ENCODE measurements around the gene SCN2B.
A peak's percentile ranks its signal among the peaks of the same experiment; 100 is the strongest.

Gene SCN2B

GRCh38 chr11:118152552-118153471 lies 23.6 kb downstream of the SCN2B start, which contains the start of gene SCN4B:
Gene SCN4B (minus strand): TSS chr11:118152823. CDS start chr11:118152673, 150 bp downstream.
- no peak for DNase-seq

DNA sequence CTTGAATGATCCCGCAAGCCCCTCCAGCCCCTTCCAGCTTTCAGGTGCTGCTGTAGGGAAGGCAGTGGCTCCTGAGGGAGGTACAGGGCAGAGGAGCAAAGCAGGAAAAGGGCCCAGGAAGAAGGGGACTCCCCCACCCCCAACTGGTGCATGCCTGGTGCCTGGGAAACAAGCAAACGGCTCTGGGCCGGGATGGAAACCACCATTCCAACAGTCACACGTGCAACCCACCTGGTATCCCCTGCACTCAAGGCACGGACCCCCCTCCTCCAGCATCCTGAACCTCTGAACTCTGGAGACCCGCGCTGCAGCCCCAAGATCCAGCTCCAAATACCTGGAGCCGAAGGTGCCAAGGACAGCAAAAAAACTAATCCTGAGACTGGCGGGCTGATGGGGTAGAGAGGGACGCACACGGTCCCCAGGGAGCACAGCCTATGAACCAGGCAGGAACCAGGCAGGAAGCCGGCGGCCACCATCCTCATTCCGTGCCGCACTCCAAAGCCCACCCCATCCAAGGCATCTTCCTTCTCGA lies 24.4 kb downstream of the SCN2B start:
- no peak for DNase-seq

GRCh38 chr11:118151431-118151830 lies 25.0 kb downstream of the SCN2B start:
- DNase-seq = no peak

DNA sequence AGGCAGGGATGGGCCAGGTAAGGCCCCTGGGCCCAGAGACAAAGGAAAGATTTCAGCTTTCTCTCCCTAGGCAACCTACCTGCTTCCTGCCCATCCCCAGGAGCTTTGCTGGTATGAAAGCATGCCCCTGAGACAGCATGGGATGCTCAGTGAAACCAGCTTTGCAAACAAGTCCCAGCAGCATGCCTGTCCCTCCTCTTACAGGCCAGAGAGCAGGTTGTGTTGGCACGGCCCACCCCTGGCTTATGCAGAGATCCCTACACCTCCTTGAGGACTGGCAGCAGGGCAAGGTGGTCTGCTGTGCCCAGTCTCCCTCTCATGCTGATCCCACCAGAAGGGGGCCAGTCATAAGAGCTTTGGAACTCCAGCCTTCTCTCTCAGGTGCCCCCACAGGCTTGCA lies 26.9 kb downstream of the SCN2B start:
- DNase-seq = no peak

DNA sequence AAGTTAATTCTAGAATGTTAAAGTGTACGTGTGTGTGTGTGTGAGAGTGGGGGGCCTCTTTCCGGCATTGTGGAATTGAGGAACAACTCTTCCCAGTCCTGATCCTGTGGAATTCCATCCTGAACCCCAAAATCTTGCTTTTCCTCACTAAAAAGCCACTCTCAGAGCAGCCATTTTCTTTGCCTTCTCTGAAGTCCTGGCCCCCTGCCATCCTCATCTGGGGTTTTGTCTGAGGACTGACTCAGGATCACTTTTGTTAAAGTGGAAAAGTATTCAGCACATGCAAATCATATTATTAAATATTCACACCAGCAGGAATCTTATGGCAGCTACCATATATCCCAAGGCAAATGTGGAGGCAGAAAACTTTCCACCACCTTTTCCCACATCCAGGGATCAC lies 27.6 kb downstream of the SCN2B start:
- DNase-seq = no peak

- no peak for DNase-seq
Measured at GRCh38 chr11:118148240-118148639, 28.2 kb downstream of the SCN2B start.

GRCh38 chr11:118147502-118147901 lies 28.9 kb downstream of the SCN2B start:
- no peak for DNase-seq

DNA sequence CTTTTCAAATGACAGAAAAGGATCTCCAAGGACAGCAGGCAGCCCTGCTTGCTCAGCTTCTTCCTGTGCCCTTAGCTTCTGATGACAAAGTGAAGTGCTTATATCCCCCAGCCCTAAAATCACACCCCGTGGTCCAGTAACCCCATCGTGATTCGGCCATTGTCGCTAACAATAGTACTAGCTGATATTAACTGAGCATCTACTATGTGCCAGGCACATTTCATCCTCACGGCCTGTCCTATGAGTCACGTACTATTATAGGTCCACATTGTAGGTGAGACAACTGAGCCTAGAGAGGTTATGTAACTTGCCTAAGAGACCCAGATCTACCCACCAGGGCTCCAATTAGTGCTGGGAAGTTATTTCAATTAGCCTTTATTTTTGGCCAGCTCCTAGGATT lies 29.9 kb downstream of the SCN2B start:
- DNase-seq = no peak

DNA sequence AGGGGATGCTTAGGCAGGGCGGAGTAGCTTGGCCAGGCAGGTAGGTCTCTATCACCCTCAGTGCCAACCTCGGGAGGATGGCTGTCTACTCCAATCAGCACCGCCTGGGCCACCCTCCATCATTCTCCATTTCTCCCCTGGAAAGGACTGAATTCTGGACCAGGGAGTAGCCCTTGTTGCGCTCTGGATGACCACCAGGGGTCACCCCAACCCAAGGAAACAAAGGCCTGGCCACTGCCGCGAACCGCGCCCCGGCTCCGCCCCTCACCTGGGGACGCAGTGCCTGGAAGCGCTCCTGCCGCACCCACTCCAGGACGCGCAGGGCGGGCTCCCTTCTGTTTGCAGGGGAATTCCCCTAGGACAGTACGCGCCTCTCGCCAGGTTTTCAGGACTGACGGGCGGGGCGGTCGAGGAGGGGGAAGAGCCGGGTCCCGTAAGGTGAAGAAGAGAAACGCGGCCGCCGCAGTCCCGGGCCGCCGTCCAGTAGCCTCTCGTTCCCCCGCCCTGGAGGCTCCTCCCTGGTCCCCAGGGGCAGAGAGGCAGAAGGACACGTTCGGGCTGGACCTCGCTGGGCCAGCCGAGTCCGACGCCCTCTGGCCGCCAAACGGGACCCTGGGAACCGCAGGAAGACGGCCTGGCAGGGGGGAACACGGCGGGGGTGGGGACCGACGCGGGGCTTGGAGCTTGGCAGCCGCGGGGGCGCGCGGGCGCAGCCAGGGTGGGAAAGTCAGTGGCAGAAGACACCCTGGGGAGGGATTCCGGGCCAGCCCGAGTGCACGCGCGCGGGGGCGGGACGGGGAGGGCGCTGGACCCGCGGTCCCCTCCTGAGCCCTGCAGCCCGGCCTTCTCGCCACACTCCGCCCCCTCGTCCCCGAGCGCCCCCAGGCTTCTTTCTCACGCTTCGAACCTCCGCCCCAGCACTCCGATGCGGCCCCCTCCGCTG lies 30.9 kb downstream of the SCN2B start:
- peak; percentile 80 to 83 (median 82) for DNase-seq

DNA sequence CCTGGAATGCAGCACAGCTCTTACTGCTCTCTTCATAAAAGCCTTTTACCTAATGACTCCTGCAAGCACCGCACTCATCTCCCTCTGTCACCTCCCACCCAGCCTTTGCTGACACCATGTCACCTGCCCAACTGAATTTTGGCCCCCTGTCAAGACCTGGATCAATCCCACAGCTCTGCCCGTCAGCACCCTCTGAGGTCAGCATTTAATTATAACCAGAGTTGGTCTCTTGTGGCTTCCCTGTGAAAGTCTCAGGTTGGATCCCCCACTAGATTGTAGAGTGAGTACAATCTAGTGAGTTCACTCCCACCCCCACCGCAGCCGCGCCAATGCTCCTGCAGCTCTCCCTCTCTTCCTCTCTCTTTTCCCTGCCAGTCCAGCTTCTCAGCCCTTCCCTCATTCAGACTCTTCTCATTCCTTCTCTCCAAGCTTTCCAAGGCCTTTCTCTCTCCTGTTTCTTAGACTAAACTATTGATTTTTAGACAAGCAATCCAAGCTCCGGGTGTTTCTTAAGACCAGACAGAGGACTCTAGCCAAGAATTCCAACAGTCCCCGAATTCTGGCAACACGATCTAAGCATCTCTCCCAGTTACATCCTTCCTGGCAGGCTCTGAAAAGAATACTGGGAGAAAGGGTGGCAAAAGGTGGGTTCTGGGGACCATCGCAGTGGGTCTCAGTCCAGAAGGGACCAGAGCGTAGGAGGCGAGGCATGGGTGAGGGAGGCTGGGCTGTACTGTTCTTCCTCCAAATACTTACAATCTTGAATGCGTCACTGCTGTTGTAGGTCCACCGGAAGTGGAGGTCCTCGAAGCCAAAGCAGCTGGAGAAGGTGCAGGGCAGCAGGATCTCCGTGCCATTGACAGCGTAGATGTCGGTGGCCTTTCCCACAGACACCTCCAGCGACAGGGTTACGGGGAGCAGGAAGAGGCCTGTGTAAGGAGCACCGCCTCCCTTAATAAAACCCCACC lies 31.9 kb downstream of the SCN2B start:
- DNase-seq = no peak

GRCh38 chr11:118143661-118144185 lies 32.7 kb downstream of the SCN2B start:
- DNase-seq = no peak

- no peak for DNase-seq
Measured at GRCh38 chr11:118142809-118143208, 33.6 kb downstream of the SCN2B start.

DNA sequence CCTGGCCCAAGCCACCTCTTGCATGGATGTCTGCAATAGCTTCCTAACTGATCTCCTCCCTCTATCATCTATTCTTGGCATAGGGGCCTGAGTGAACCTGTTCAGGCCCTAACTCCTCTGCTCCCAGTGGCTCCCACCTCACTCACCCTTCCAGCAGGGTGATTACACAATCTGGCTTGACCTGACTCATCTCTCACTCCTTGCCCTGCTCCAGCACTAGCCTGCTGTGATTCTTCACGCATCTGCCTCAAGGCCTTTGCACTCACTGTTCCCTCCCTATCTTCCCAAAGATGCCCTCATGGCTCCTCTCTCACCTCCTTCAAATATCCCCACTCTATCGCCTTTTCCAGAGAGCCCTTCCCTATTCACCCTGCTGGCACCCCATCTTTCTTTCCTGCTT lies 34.4 kb downstream of the SCN2B start:
- DNase-seq = no peak

DNA sequence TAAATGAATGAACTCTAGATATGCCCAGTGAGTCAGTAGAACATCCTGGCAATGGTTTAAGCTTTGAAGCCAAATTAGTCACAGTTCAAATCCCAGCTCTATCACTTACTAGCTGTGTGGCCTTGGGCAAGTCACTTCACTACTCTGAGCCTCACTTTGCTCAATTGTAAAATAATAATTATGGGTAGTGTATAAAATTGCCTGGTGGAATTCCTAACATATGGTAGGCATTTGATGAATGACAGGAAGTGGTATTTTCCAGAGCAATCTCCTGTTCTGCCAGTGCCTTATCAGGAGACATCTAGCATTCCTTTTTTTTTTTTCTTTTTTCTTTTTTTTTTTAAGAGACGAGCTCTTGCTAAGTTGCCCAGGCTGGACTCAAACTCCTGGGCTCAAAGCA lies 36.9 kb downstream of the SCN2B start:
- DNase-seq = no peak

DNA sequence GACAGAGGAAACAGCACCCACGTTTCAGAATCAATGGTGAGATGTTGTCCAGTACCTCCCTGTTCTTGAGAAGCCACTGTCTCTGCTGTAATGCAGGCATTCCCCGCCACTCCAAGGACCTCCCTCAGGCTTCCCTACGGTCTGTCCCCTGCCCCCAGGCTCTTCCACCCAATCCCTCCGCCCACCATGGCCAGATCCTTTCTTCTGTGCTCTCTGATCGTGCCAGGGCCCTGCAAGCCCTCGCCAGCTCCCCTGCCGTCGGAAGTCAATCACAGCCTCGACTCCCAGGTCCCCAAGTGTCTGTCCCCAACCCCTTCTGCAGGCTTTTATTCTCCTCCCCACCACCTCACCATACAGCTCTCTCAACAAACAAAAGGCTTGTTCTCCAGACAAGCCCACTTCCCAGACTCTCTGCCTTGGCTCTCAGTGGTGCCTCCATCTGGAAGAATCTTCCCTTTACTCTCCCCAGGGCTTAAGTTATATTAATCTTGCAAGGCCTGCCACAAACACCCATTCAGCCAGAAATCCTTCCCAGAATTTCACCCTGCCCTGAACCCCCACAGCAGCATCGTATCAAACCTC lies 37.5 kb downstream of the SCN2B start:
- no peak for DNase-seq

- no peak for DNase-seq
Measured at GRCh38 chr11:118136801-118137200, 39.6 kb downstream of the SCN2B start.

- DNase-seq = no peak
Measured at GRCh38 chr11:118136341-118136740, 40.1 kb downstream of the SCN2B start.

DNA sequence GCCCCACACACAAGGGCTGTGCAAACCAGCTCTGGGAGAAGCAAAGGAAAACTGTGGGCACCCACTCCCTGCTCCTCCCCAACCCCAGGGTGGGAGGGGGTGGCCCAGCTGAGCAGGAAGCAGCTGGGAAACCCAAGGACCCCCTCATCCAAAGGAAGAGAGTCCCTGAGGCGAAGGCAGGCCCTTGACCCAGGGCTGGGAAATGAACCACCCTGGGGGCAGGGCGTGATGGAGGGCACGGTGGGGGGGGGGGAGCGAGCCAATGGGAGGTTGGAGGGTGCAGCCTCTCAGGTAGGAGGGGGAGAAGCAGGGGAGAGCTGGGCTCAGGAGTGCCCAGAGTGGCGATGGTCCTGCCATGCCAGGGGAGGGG lies 40.7 kb downstream of the SCN2B start:
- DNase-seq = no peak

- DNase-seq = no peak
Measured at GRCh38 chr11:118135051-118135795, 41.2 kb downstream of the SCN2B start.

DNA sequence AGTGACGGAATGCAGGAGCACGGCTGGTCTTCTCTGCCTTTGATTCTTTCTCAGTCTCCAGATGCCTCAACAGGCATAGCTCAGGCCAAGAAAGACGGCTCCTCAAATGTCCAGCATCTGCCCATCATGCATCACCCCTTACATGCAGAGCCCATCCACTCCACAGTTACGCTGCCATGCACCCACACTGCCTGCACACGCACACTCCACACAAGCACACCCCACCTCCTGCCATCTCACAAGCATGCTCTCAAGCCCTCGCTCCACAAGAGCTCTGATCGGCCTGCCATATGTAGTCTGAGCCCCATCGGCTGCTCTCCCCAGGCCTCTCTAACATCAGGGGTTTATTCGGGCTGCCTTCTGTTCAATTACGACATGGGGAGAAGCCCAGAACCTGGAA lies 42.6 kb downstream of the SCN2B start:
- DNase-seq = no peak

All from T-helper 1 cell (primary cell).